SU-DHL-6 (cell line): ENCODE measurements around the gene CDH13.

Experiments used
- H2AFZ ChIP-seq: fragments of 200-600 bp; sonication (generic); 2 replicates; pipeline ENCODE4 v1.6.1; 2014; ENCODE audit warnings: low read depth, mild to moderate bottlenecking, moderate library complexity, mixed read lengths, antibody characterized with exemption, low read length; ENCODE audit not compliant: severe bottlenecking
- H3F3A ChIP-seq: fragments of 200-600 bp; shearing (Covaris generic); 2 replicates; pipeline ENCODE4 v1.6.0; 2016; ENCODE audit warnings: antibody characterized with exemption, mild to moderate bottlenecking; ENCODE audit not compliant: insufficient read depth
- H3K27ac ChIP-seq: fragments of 200-600 bp; sonication (generic); 2 replicates; pipeline ENCODE4 v1.5.1; 2016; ENCODE audit warnings: low read depth, mild to moderate bottlenecking, low read length, moderate library complexity, mixed read lengths
- H3K27me3 ChIP-seq: fragments of 200-600 bp; sonication (generic), shearing (Covaris generic); 2 replicates; pipeline ENCODE4 v1.6.0; 2014; ENCODE audit warnings: mild to moderate bottlenecking, low read length
- H3K36me3 ChIP-seq: fragments of 200-600 bp; sonication (generic); 2 replicates; pipeline ENCODE4 v1.6.1; 2014; ENCODE audit warnings: mild to moderate bottlenecking, low read length, mixed read lengths
- H3K4me2 ChIP-seq: fragments of 300-600, 200-600 bp; shearing (Covaris generic), sonication (generic); 2 replicates; pipeline ENCODE4 v1.6.0; 2014; ENCODE audit warnings: low read length, low read depth, mild to moderate bottlenecking; ENCODE audit not compliant: poor library complexity, severe bottlenecking
- H3K4me3 ChIP-seq: fragments of 200-600 bp; sonication (generic); 2 replicates; pipeline ENCODE4 v1.5.1; 2014; ENCODE audit warnings: antibody characterized with exemption, low read length, mild to moderate bottlenecking, mixed read lengths; ENCODE audit not compliant: insufficient read depth, poor library complexity, severe bottlenecking
- H3K79me2 ChIP-seq: fragments of 200-600 bp; sonication (generic); 2 replicates; pipeline ENCODE4 v1.6.1; 2014; ENCODE audit warnings: mild to moderate bottlenecking, low read length, moderate library complexity; ENCODE audit not compliant: insufficient read depth
- H3K9ac ChIP-seq: fragments of 200-600 bp; sonication (generic); 2 replicates; pipeline ENCODE4 v1.7.0; 2014; ENCODE audit warnings: mild to moderate bottlenecking, low read length
- H3K9me2 ChIP-seq: fragments of 200-600 bp; sonication (generic); replicated peaks from 2 replicates; pipeline ENCODE4 v1.6.1; 2014; ENCODE audit warnings: low read length; ENCODE audit not compliant: insufficient read depth
- H3K9me3 ChIP-seq: fragments of 200-600 bp; sonication (generic); 2 replicates; pipeline ENCODE4 v1.6.1; 2014; ENCODE audit warnings: low read length, mixed read lengths; ENCODE audit not compliant: insufficient read depth
- H4K20me1 ChIP-seq: fragments of 200-600 bp; sonication (generic); 2 replicates; pipeline ENCODE4 v1.6.1; 2014; ENCODE audit warnings: low read depth, mild to moderate bottlenecking, antibody characterized with exemption, low read length, moderate library complexity, mixed read lengths
- CTCF ChIP-seq: fragments of 200-600 bp; sonication (generic); IDR thresholded peaks from one replicate; pipeline ENCODE4 v1.5.1; 2017; ENCODE audit warnings: antibody characterized with exemption, mild to moderate bottlenecking, low read length, moderate library complexity; ENCODE audit not compliant: insufficient read depth, poor library complexity, severe bottlenecking
- EZH2phosphoT487 ChIP-seq: fragments of 200-600 bp; sonication (generic), shearing (Covaris generic); conservative IDR thresholded peaks from 2 replicates; pipeline ENCODE4 v1.6.1; 2018; ENCODE audit warnings: mild to moderate bottlenecking, antibody characterized with exemption, low read length, moderate library complexity, mixed read lengths

The CDH13 gene

GRCh38 chr16:83010776-83011720, 384.3 kb downstream of the CDH13 start:
- Histone ChIP-seq H3K9me3 (0 out of 2 replicates have a peak, but pooled peaks cover 3% of the 10 kb centered on the region), H3K27me3 (no peaks in the 10 kb centered on the region), H3F3A (no peaks in the 10 kb centered on the region), H3K36me3 (no peaks in the 10 kb centered on the region), H3K9ac (no peak overlapping the region), H2AFZ (no peak overlapping the region), H3K4me2 (no peak overlapping the region), H3K79me2 (no peaks in the 10 kb centered on the region), H3K27ac (no peak overlapping the region), H4K20me1 (no peaks in the 10 kb centered on the region), H3K9me2 (no peaks in the 10 kb centered on the region; the same call in 1 of the 2 replicates), H3K4me3 (no peak overlapping the region)
- TF ChIP-seq EZH2phosphoT487 (no peak), CTCF (no peak)

GRCh38 chr16:83011939-83012338, 385.2 kb downstream of the CDH13 start:
- no peak overlapping the region for H3K4me3 ChIP-seq
- TF ChIP-seq CTCF, result no peak
- TF ChIP-seq EZH2phosphoT487, result no peak
- no peaks in the 10 kb centered on the region for H3F3A ChIP-seq
- H3K79me2 ChIP-seq, result no peaks in the 10 kb centered on the region
- no peak overlapping the region for H3K9ac ChIP-seq
- H4K20me1 ChIP-seq, result no peaks in the 10 kb centered on the region
- no peaks in the 10 kb centered on the region for H3K27me3 ChIP-seq
- no peak overlapping the region for H3K27ac ChIP-seq
- H3K4me2 ChIP-seq, result no peak overlapping the region
- H2AFZ ChIP-seq, result no peak overlapping the region
- no peaks in the 10 kb centered on the region for H3K36me3 ChIP-seq
- H3K9me3 ChIP-seq, result 0 out of 2 replicates have a peak, but pooled peaks cover 3% of the 10 kb centered on the region
- H3K9me2 ChIP-seq, result no peaks in the 10 kb centered on the region; the same call in 1 of the 2 replicates

GRCh38 chr16:83013071-83013470, 386.3 kb downstream of the CDH13 start:
- H3K27ac ChIP-seq, result no peak overlapping the region
- no peak overlapping the region for H2AFZ ChIP-seq
- H3K9me3 ChIP-seq, result 0 out of 2 replicates have a peak, but pooled peaks cover 3% of the 10 kb centered on the region
- no peak overlapping the region for H3K4me2 ChIP-seq
- H3K79me2 ChIP-seq, result no peaks in the 10 kb centered on the region
- H3K9ac ChIP-seq, result no peak overlapping the region
- H3K36me3 ChIP-seq, result no peaks in the 10 kb centered on the region
- no peak overlapping the region for H3K4me3 ChIP-seq
- H3K27me3 ChIP-seq, result no peaks in the 10 kb centered on the region
- H3F3A ChIP-seq, result no peaks in the 10 kb centered on the region
- no peaks in the 10 kb centered on the region for H4K20me1 ChIP-seq
- H3K9me2 ChIP-seq, result no peaks in the 10 kb centered on the region; the same call in 1 of the 2 replicates
- TF ChIP-seq EZH2phosphoT487 (no peak), CTCF (no peak)
